ENCODE data around the gene SUMF2.
"Not testable (repeated sequence)": the region's sequence is repeated elsewhere in the genome, so short reads cannot be mapped to it uniquely, and the experiment has no call there.

Gene SUMF2

GRCh38 chr7:56110611-56111010 lies 46.5 kb downstream of the SUMF2 start:
- DNase-seq: no peak

- not testable (repeated sequence) for DNase-seq
Observed at GRCh38 chr7:56112244-56112643, 48.2 kb downstream of the SUMF2 start.

GRCh38 chr7:56115852-56116538 lies 51.9 kb downstream of the SUMF2 start, which contains the start of gene NUPR2:
Gene NUPR2, minus strand, starts transcription at chr7:56116417. Its CDS starts 103 bp downstream, at chr7:56116314.
- no peak for DNase-seq

- DNase-seq: no peak
Observed at GRCh38 chr7:56121440-56121839, 57.4 kb downstream of the SUMF2 start.

- no peak for DNase-seq
Observed at GRCh38 chr7:56124981-56125380, 60.9 kb downstream of the SUMF2 start.

GRCh38 chr7:56125831-56126230 lies 61.7 kb downstream of the SUMF2 start:
- DNase-seq: no peak

GRCh38 chr7:56127241-56127975 lies 63.3 kb downstream of the SUMF2 start:
- no peak for DNase-seq
